Measurements from ENCODE around the gene GPR75. TPM values are rescaled to one million over a fixed set of nuclear protein-coding genes. Genes with fewer than 3 reads are reported as not detected.
"Not testable (repeated sequence)": the region's sequence is repeated elsewhere in the genome, so short reads cannot be mapped to it uniquely, and the experiment has no call there.

Gene GPR75
- total RNA-seq, 3 donors from 2014 or later (not counting 1 experiment from before 2014, with no cell fraction given): 3.8 to 4.9 (median 4.1) TPM

DNA sequence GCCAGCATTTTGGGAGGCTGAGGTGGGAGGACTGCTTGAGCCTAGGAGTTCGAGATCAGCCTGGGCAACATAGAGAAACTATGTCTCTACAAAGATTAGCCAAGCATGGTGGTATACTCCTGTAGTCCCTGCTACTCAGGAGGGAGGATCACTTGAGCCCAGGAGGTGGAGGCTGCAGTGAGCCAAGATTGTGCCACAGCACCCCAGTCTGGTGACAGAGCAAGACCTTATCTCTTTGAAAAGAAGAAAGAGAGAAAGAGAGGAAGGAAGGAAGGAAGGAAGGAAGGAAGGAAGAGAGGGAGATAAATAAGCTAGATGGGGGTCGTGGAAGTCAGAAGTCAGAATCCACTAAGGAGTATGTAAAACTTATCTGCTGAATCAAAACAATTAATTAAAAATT, 16.2 kb downstream of the GPR75 start:
- no peak overlapping the region for H3K27ac Mint-ChIP-seq
- no peak for ATAC-seq
- H3K9me3 ChIP-seq (ENCODE audit: control insufficient read depth, insufficient read depth, low read length): no peaks in the 10 kb centered on the region

DNA sequence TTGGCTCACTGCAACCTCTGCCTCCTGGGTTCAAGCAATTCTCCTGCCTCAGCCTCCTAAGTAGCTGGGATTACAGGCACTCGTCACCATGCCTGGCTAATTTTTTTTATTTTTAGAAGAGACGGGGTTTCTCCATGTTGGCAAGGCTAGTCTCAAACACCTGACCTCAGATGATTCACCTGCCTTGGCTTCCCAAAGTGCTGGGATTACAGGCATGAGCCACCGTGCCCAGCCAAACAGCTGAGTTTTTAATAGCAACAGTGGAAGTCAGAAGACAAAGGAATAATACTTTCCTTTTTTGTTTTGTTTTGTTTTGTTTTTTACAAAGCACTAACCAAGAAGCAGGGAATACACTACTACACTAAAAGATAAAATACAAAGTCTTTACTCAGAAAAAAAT, 16.9 kb downstream of the GPR75 start:
- no peaks in the 10 kb centered on the region for H3K9me3 Mint-ChIP-seq
- ATAC-seq: no peak
- no peaks in the 10 kb centered on the region for H3K4me1 ChIP-seq (ENCODE audit: control insufficient read depth, insufficient read depth, low read length)
- intact Hi-C loops (cut with micrococcal nuclease): no loop called here
- H3K9me3 ChIP-seq (ENCODE audit: control insufficient read depth, insufficient read depth, low read length): no peaks in the 10 kb centered on the region
- H3K36me3 ChIP-seq (ENCODE audit: control insufficient read depth, insufficient read depth, low read length): no peaks in the 10 kb centered on the region
- no peak for DNase-seq
- H3K4me1 Mint-ChIP-seq: no peaks in the 10 kb centered on the region
- 88% methylated on average over 3 of the region's 3 CpGs for WGBS (ENCODE audit: insufficient coverage)
- no peak overlapping the region for H3K4me3 ChIP-seq (ENCODE audit: low read length)
- TF ChIP-seq, protein P1, sequence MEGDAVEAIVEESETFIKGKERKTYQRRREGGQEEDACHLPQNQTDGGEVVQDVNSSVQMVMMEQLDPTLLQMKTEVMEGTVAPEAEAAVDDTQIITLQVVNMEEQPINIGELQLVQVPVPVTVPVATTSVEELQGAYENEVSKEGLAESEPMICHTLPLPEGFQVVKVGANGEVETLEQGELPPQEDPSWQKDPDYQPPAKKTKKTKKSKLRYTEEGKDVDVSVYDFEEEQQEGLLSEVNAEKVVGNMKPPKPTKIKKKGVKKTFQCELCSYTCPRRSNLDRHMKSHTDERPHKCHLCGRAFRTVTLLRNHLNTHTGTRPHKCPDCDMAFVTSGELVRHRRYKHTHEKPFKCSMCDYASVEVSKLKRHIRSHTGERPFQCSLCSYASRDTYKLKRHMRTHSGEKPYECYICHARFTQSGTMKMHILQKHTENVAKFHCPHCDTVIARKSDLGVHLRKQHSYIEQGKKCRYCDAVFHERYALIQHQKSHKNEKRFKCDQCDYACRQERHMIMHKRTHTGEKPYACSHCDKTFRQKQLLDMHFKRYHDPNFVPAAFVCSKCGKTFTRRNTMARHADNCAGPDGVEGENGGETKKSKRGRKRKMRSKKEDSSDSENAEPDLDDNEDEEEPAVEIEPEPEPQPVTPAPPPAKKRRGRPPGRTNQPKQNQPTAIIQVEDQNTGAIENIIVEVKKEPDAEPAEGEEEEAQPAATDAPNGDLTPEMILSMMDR (IDR thresholded peaks at IDR 0.05): no peak
- H3K27ac ChIP-seq (ENCODE audit: low read length): no peak overlapping the region
- no peaks in the 10 kb centered on the region for H3K27me3 Mint-ChIP-seq (ENCODE audit: low read depth in 2 of 2)
- no peak overlapping the region for H3K4me3 Mint-ChIP-seq
- no peaks in the 10 kb centered on the region for H3K36me3 Mint-ChIP-seq
- H3K27me3 ChIP-seq (ENCODE audit: control insufficient read depth, insufficient read depth, low read length): no peaks in the 10 kb centered on the region
- no peak overlapping the region for H3K27ac Mint-ChIP-seq

More for the DNA sequence above, 16.2 kb downstream of the GPR75 start:
- H3K4me3 ChIP-seq (ENCODE audit: low read length): no peak overlapping the region
- TF ChIP-seq, protein P1 (IDR thresholded peaks at IDR 0.05): no peak
- DNase-seq: no peak
- Mint-ChIP-seq H3K36me3 (no peaks in the 10 kb centered on the region), H3K4me3 (no peak overlapping the region), H3K4me1 (no peaks in the 10 kb centered on the region), H3K9me3 (no peaks in the 10 kb centered on the region), H3K27me3 (ENCODE audit: low read depth in 2 of 2) (no peaks in the 10 kb centered on the region)
- H3K4me1 ChIP-seq (ENCODE audit: control insufficient read depth, insufficient read depth, low read length): no peaks in the 10 kb centered on the region
- WGBS (ENCODE audit: insufficient coverage): 55% methylated on average over 2 of the region's 2 CpGs
- H3K27me3 ChIP-seq (ENCODE audit: control insufficient read depth, insufficient read depth, low read length): no peaks in the 10 kb centered on the region
- intact Hi-C loops (cut with micrococcal nuclease): no loop called here
- H3K27ac ChIP-seq (ENCODE audit: low read length): no peak overlapping the region
- H3K36me3 ChIP-seq (ENCODE audit: control insufficient read depth, insufficient read depth, low read length): no peaks in the 10 kb centered on the region

DNA sequence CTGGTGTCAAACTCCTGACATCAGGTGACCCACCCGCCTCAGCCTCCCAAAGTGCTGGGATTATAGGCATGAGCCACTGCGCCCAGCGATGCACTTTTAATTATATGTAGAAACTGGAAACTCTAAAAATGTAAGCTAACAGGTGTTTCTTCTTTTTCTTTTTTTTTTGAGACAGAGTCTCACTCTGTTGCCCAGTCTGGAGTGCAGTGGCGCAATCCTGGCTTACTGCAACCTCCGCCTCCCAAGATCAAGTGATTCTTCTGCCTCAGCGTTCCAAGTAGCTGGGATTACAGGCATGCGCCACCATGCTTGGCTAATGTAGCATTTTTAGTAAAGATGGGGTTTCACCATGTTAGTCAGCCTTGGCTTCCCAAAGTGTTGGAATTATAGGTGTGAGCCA, 18.1 kb downstream of the GPR75 start:
- H3K4me1 ChIP-seq (ENCODE audit: control insufficient read depth, insufficient read depth, low read length); ATAC-seq; intact Hi-C loops (cut with micrococcal nuclease); H3K9me3 ChIP-seq (ENCODE audit: control insufficient read depth, insufficient read depth, low read length); H3K36me3 Mint-ChIP-seq; DNase-seq; H3K27me3 ChIP-seq (ENCODE audit: control insufficient read depth, insufficient read depth, low read length); H3K4me3 ChIP-seq (ENCODE audit: low read length); H3K4me1 Mint-ChIP-seq; H3K9me3 Mint-ChIP-seq; H3K27ac ChIP-seq (ENCODE audit: low read length); H3K27me3 Mint-ChIP-seq (ENCODE audit: low read depth in 2 of 2); H3K27ac Mint-ChIP-seq; H3K36me3 ChIP-seq (ENCODE audit: control insufficient read depth, insufficient read depth, low read length); H3K4me3 Mint-ChIP-seq: not testable (repeated sequence)
- whole genome bisulfite sequencing (ENCODE audit: insufficient coverage): 99% methylated on average over 7 of the region's 7 CpGs

DNA sequence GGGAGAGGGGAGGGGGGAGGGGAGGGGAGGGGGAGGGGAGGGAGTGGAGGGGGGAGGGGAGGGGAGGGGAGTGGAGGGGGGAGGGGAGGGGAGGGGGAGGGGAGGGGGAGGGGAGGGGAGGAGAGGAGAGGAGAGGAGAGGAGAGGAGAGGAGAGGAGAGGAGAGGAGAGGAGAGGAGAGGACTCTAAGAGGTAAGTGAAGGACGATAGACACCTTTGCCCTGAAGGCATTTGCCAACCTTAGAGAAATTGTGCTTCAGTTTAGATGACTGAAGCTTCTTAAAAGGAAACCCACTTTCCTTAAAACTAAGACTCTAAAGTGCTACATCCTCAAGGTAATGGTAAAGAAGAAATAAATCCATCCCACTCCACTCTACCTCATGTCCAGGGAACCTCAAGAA, 19.2 kb downstream of the GPR75 start:
- no peaks in the 10 kb centered on the region for H3K9me3 Mint-ChIP-seq
- TF ChIP-seq, protein P1 (IDR thresholded peaks at IDR 0.05): no peak
- no peak overlapping the region for H3K27ac Mint-ChIP-seq
- intact Hi-C loops (cut with micrococcal nuclease): no loop called here
- no peaks in the 10 kb centered on the region for H3K27me3 Mint-ChIP-seq (ENCODE audit: low read depth in 2 of 2)
- Histone ChIP-seq H3K27ac (ENCODE audit: low read length) (no peak overlapping the region), H3K27me3 (ENCODE audit: control insufficient read depth, insufficient read depth, low read length) (no peaks in the 10 kb centered on the region), H3K9me3 (ENCODE audit: control insufficient read depth, insufficient read depth, low read length) (no peaks in the 10 kb centered on the region), H3K4me1 (ENCODE audit: control insufficient read depth, insufficient read depth, low read length) (no peaks in the 10 kb centered on the region), H3K36me3 (ENCODE audit: control insufficient read depth, insufficient read depth, low read length) (no peaks in the 10 kb centered on the region), H3K4me3 (ENCODE audit: low read length) (no peak overlapping the region)
- no peak overlapping the region for H3K4me3 Mint-ChIP-seq
- H3K4me1 Mint-ChIP-seq: no peaks in the 10 kb centered on the region
- no CpG with 5 or more reads among the region's 1 CpG for WGBS (ENCODE audit: insufficient coverage)
- no peak for ATAC-seq
- H3K36me3 Mint-ChIP-seq: no peaks in the 10 kb centered on the region
- DNase-seq: no peak

DNA sequence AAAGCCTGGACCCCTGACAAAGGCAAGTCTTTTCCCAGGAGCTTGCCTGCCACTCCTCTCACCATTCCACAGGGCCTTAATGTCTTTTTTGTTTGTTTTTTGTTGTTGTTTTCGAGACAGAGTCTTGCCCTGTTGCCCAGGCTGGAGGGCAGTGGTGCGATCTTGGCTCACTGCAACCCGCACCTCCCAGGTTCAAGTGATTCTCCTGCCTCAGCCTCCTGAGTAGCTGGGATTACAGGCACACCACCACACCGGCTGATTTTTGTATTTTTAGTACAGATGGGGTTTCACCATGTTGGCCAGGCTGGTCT, 29.8 kb downstream of the GPR75 start:
- H3K4me1 Mint-ChIP-seq; H3K27ac ChIP-seq (ENCODE audit: low read length); H3K9me3 ChIP-seq (ENCODE audit: control insufficient read depth, insufficient read depth, low read length); H3K27me3 ChIP-seq (ENCODE audit: control insufficient read depth, insufficient read depth, low read length); H3K36me3 Mint-ChIP-seq; H3K9me3 Mint-ChIP-seq; H3K27ac Mint-ChIP-seq; H3K36me3 ChIP-seq (ENCODE audit: control insufficient read depth, insufficient read depth, low read length); DNase-seq; H3K4me3 Mint-ChIP-seq; H3K27me3 Mint-ChIP-seq (ENCODE audit: low read depth in 2 of 2); H3K4me1 ChIP-seq (ENCODE audit: control insufficient read depth, insufficient read depth, low read length); intact Hi-C loops (cut with micrococcal nuclease); H3K4me3 ChIP-seq (ENCODE audit: low read length); ATAC-seq: not testable (repeated sequence)
- WGBS (ENCODE audit: insufficient coverage): 98% methylated on average over 4 of the region's 4 CpGs

Data from natural killer cell (primary cell).